Spleen (tissue), 7 donors: ENCODE data around the gene PDCD10.

Source experiments
- CTCF ChIP-seq, 11 experiments: fragments of 200-600 bp in 7 of 11; fragments of 450-650 bp in 4 of 11; sonication (generic) in 4 of 11; IDR thresholded peaks in 8 of 11; conservative IDR thresholded peaks in 3 of 11; 1 replicate in 7 of 11; 2 replicates in 4 of 11; pipeline versions ENCODE4 v1.4.0 to v1.8.0; 2016 to 2021; ENCODE audit warnings: antibody characterized with exemption in 11 of 11, inconsistent platforms in 4 of 11, mild to moderate bottlenecking in 1 of 11
- POLR2A ChIP-seq, 3 donors: fragments of 450-650 bp; IDR thresholded peaks; one replicate each; pipeline ENCODE4 v1.5.1; 2017; ENCODE audit warnings: antibody characterized with exemption in 3 of 3, mild to moderate bottlenecking in 1 of 3
- POLR2AphosphoS5 ChIP-seq, 3 donors: sonication (generic); formaldehyde crosslinking; IDR thresholded peaks; one replicate each; pipeline ENCODE4 v1.5.1; 2017; ENCODE audit warnings: antibody characterized with exemption in 3 of 3
- donor health status: DM: no; HTN: no; CAD: no; lungs with moderate emphysema.
- donor health status: DM: no; HTN: no; CAD: no.
- donor health status: DM: no; HTN: no; CAD: no.

- TF ChIP-seq CTCF (IDR thresholded peaks at IDR 0.05 in 8 of 11, conservative IDR thresholded peaks at IDR 0.05 in 3 of 11), result no peak
- no peak for TF ChIP-seq POLR2AphosphoS5 (IDR thresholded peaks at IDR 0.05)
- TF ChIP-seq POLR2A (IDR thresholded peaks at IDR 0.05), result no peak
Observed at GRCh38 chr3:167783781-167784180, 49.1 kb upstream of the PDCD10 start.
